GM12892 (cell line): ENCODE results near the gene SLCO2B1.

Experiments
- POLR2A ChIP-seq: IDR thresholded peaks from 2 replicates; pipeline ENCODE4 v1.6.1; 2011; ENCODE audit warnings: low read depth, low read length, control low read depth
- POLR2AphosphoS5 ChIP-seq: IDR thresholded peaks from 2 replicates; pipeline ENCODE4 v1.6.1; 2011; ENCODE audit warnings: low read depth, low read length, control low read depth
- TAF1 ChIP-seq: IDR thresholded peaks from 2 replicates; pipeline ENCODE4 v1.6.1; 2011; ENCODE audit warnings: low read depth, mild to moderate bottlenecking, control low read depth, low read length, borderline replicate concordance

- TF ChIP-seq POLR2AphosphoS5: no peak
- no peak for TF ChIP-seq POLR2A
- no peak for TF ChIP-seq TAF1
Measured at GRCh38 chr11:75202195-75202594, 51.3 kb downstream of the SLCO2B1 start.
